WTC11 (cell line): ENCODE measurements around the gene CCDC6. TPM values are rescaled to one million over a fixed set of nuclear protein-coding genes. Genes with fewer than 3 reads are reported as not detected.

Experiments used
- ATAC-seq: fragments of 200-7000 bp; cut with Tn5 transposase; 2 replicates; pipeline ENCODE4 v1.10.0; 2021; ENCODE audit warnings: mild to moderate bottlenecking, moderate library complexity
- CTCF ChIA-PET: fragments of 300-600 bp; sonication (Branson Sonifier 250); formaldehyde crosslinking; loops from one replicate; lab custom pipeline; 2021; ENCODE audit warnings: antibody characterized with exemption; lab: Charles Lee
- POLR2A ChIA-PET: fragments of 350-600 bp; sonication (Branson Sonifier 250); formaldehyde crosslinking; loops from one replicate; lab custom pipeline; 2021; ENCODE audit warnings: antibody characterized with exemption; lab: Charles Lee
- DNase-seq: peaks from one replicate; pipeline ENCODE4 v3.0.0; 2021; ENCODE audit warnings: low spot score
- H3K27ac Mint-ChIP-seq: 2 replicates; pipeline ENCODE4 v1.8.0; 2021; ENCODE audit warnings: mixed read lengths
- H3K27me3 Mint-ChIP-seq: 2 replicates; pipeline ENCODE4 v1.8.0; 2021; ENCODE audit warnings: low read depth, mild to moderate bottlenecking, moderate library complexity, mixed read lengths
- H3K36me3 Mint-ChIP-seq: 2 replicates; pipeline ENCODE4 v1.8.0; 2021; ENCODE audit warnings: mixed read lengths
- H3K4me1 Mint-ChIP-seq: 2 replicates; pipeline ENCODE4 v1.8.0; 2022; ENCODE audit warnings: mixed read lengths
- H3K4me3 Mint-ChIP-seq: 2 replicates; pipeline ENCODE4 v1.8.0; 2021; ENCODE audit warnings: mild to moderate bottlenecking, moderate library complexity, mixed read lengths
- H3K9me3 Mint-ChIP-seq: 2 replicates; pipeline ENCODE4 v1.8.0; 2021; ENCODE audit warnings: mixed read lengths
- AR ChIP-seq: fragments of 250-450 bp; sonication (Bioruptor Pico); IDR thresholded peaks from 2 replicates; pipeline ENCODE4 v1.9.0; 2021; ENCODE audit warnings: mild to moderate bottlenecking
- ATF2 ChIP-seq: sonication (generic); formaldehyde crosslinking; IDR thresholded peaks from 2 replicates; pipeline ENCODE4 v1.8.1; 2022; ENCODE audit warnings: low read depth, missing genetic modification reagents, borderline replicate concordance
- ETV6 ChIP-seq: sonication (generic); formaldehyde crosslinking; IDR thresholded peaks from 2 replicates; pipeline ENCODE4 v1.8.1; 2022; ENCODE audit warnings: mild to moderate bottlenecking, missing genetic modification reagents
- FOXJ3 ChIP-seq: sonication (generic); formaldehyde crosslinking; IDR thresholded peaks from 2 replicates; pipeline ENCODE4 v1.9.0; 2021; ENCODE audit warnings: missing genetic modification reagents, mild to moderate bottlenecking, borderline replicate concordance
- FOXK1 ChIP-seq: sonication (generic); formaldehyde crosslinking; IDR thresholded peaks from 2 replicates; pipeline ENCODE4 v1.8.0; 2022; ENCODE audit warnings: mild to moderate bottlenecking, moderate library complexity, missing genetic modification reagents
- GABPB1 ChIP-seq: sonication (generic); formaldehyde crosslinking; IDR thresholded peaks from 2 replicates; pipeline ENCODE4 v1.8.1; 2023; ENCODE audit warnings: mild to moderate bottlenecking, missing genetic modification reagents
- HMGA2 ChIP-seq: fragments of 250-450 bp; sonication (Bioruptor Pico); IDR thresholded peaks from 2 replicates; pipeline ENCODE4 v1.4.0; 2021; ENCODE audit warnings: mild to moderate bottlenecking, moderate library complexity
- JAZF1 ChIP-seq: fragments of 250-450 bp; sonication (Bioruptor Pico); IDR thresholded peaks from 2 replicates; pipeline ENCODE4 v1.9.0; 2021; ENCODE audit warnings: moderate library complexity, mild to moderate bottlenecking, inconsistent platforms
- MAX ChIP-seq: sonication (generic); formaldehyde crosslinking; IDR thresholded peaks from 2 replicates; pipeline ENCODE4 v1.8.0; 2022; ENCODE audit warnings: mild to moderate bottlenecking, missing genetic modification reagents
- NFATC4 ChIP-seq: fragments of 250-450 bp; sonication (Bioruptor Pico); IDR thresholded peaks from 2 replicates; pipeline ENCODE4 v1.9.0; 2021; ENCODE audit warnings: mild to moderate bottlenecking
- OVOL2 ChIP-seq: fragments of 250-450 bp; sonication (Bioruptor Pico); IDR thresholded peaks from 2 replicates; pipeline ENCODE4 v1.9.0; 2021; ENCODE audit warnings: mild to moderate bottlenecking, borderline replicate concordance
- PRRX2 ChIP-seq: fragments of 250-450 bp; sonication (Bioruptor Pico); IDR thresholded peaks from 2 replicates; pipeline ENCODE4 v1.8.0; 2021; ENCODE audit warnings: mild to moderate bottlenecking
- TP53 ChIP-seq: sonication (generic); formaldehyde crosslinking; IDR thresholded peaks from 2 replicates; pipeline ENCODE4 v1.8.1; 2023; ENCODE audit warnings: mild to moderate bottlenecking, missing genetic modification reagents
- USF2 ChIP-seq: sonication (generic); formaldehyde crosslinking; IDR thresholded peaks from 2 replicates; pipeline ENCODE4 v1.8.1; 2023; ENCODE audit warnings: mild to moderate bottlenecking, missing genetic modification reagents, moderate library complexity
- ZNF121 ChIP-seq: sonication (generic); formaldehyde crosslinking; IDR thresholded peaks from 2 replicates; pipeline ENCODE4 v1.8.0; 2023; ENCODE audit warnings: missing genetic modification reagents
- ZNF219 ChIP-seq: sonication (generic); formaldehyde crosslinking; IDR thresholded peaks from 2 replicates; pipeline ENCODE4 v1.8.0; 2023; ENCODE audit warnings: missing genetic modification reagents, mild to moderate bottlenecking, borderline replicate concordance
- ZNF232 ChIP-seq: sonication (generic); formaldehyde crosslinking; IDR thresholded peaks from 2 replicates; pipeline ENCODE4 v1.8.0; 2022; ENCODE audit warnings: mild to moderate bottlenecking, missing genetic modification reagents
- ZNF263 ChIP-seq: sonication (generic); formaldehyde crosslinking; IDR thresholded peaks from 2 replicates; pipeline ENCODE4 v1.8.1; 2022; ENCODE audit warnings: low read depth, mild to moderate bottlenecking, moderate library complexity, missing genetic modification reagents
- ZNF396 ChIP-seq: fragments of 250-450 bp; sonication (Bioruptor Pico); IDR thresholded peaks from 2 replicates; pipeline ENCODE4 v1.8.0; 2021; ENCODE audit warnings: mild to moderate bottlenecking, moderate library complexity, borderline replicate concordance
- total RNA-seq: library from RNA; stranded (reverse); gene quantifications from 3 replicates; pipeline ENCODE4 v1.2.3, GENCODE V29; 2021
- TF ChIP-seq, protein P1 (sequence below): fragments of 200-600 bp; IDR thresholded peaks from 2 replicates; pipeline ENCODE4 v1.8.0; 2022; ENCODE audit warnings: antibody characterized with exemption
- TF ChIP-seq, protein P2 (sequence below): sonication (generic); formaldehyde crosslinking; IDR thresholded peaks from 2 replicates; pipeline ENCODE4 v1.8.0; 2022; ENCODE audit warnings: mild to moderate bottlenecking, missing genetic modification reagents
- TF ChIP-seq, protein P3 (sequence below): fragments of 250-450 bp; sonication (Bioruptor Pico); IDR thresholded peaks from 2 replicates; pipeline ENCODE4 v2.1.2; 2022; ENCODE audit warnings: mild to moderate bottlenecking, moderate library complexity

Gene CCDC6
- total RNA-seq, 1 experiment from 2014 or later, result 55.2 TPM

DNA sequence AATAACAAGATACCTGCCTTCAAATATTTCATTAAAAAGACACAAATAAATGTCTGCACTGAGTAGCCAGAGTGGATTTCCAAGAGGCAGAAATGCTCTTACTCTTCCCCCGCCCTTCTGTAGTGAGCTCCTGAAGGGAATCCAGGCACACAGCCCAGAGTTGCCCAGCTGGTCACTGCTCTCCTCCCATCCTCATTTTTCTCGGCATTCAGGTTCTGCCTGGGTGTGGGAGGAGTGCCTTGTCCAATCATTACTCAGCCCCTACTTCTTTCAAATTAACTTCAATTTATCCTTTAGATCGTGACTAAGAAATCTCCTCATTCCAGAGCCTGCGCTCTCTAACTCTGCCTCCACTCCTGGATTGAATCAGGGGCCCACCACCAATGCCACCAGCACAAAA, 12.2 kb downstream of the CCDC6 start (continued):
- TF ChIP-seq USF2, result no peak
- no peak for TF ChIP-seq HMGA2 (CRISPR knock-in tag)
- no peak for TF ChIP-seq ZNF263 (CRISPR knock-in tag)
- TF ChIP-seq TP53 (CRISPR knock-in tag), result no peak

DNA sequence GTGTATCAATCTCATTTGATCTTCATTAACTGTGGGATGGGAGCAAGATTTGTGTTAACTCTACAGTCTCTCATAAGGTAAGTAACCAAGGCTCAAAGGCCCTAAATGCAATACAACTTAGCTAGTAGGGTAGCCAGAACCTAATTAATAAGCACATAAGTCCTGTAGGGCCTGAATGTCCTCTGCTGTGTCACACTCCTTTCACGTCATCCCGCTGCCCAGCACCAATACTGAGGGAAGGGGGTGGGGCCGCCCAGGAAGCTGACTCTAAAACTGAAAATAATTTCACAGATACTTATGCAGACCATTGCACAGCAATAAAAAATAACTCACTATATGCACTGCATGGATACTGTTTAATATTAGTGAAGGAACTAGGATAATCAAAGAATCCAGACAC, 13.7 kb downstream of the CCDC6 start:
- CTCF ChIA-PET, result interaction anchor here (1.8 kb wide), 1 partner anchor 13 kb away, joined by 7 read pairs; the partner anchor contains the start of gene CCDC6
- Mint-ChIP-seq H3K27me3 (no peaks in the 10 kb centered on the region), H3K27ac (no peak overlapping the region), H3K4me1 (peaks cover 60% of the 10 kb centered on the region), H3K9me3 (no peaks in the 10 kb centered on the region), H3K36me3 (peaks cover 4% of the 10 kb centered on the region; the same call in 1 of the 2 replicates), H3K4me3 (no peak overlapping the region)
- no peak for DNase-seq
- no peak for ATAC-seq
- POLR2A ChIA-PET, result no interaction called here
- TF ChIP-seq, protein P1, sequence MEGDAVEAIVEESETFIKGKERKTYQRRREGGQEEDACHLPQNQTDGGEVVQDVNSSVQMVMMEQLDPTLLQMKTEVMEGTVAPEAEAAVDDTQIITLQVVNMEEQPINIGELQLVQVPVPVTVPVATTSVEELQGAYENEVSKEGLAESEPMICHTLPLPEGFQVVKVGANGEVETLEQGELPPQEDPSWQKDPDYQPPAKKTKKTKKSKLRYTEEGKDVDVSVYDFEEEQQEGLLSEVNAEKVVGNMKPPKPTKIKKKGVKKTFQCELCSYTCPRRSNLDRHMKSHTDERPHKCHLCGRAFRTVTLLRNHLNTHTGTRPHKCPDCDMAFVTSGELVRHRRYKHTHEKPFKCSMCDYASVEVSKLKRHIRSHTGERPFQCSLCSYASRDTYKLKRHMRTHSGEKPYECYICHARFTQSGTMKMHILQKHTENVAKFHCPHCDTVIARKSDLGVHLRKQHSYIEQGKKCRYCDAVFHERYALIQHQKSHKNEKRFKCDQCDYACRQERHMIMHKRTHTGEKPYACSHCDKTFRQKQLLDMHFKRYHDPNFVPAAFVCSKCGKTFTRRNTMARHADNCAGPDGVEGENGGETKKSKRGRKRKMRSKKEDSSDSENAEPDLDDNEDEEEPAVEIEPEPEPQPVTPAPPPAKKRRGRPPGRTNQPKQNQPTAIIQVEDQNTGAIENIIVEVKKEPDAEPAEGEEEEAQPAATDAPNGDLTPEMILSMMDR, result no peak
- TF ChIP-seq, protein P2, sequence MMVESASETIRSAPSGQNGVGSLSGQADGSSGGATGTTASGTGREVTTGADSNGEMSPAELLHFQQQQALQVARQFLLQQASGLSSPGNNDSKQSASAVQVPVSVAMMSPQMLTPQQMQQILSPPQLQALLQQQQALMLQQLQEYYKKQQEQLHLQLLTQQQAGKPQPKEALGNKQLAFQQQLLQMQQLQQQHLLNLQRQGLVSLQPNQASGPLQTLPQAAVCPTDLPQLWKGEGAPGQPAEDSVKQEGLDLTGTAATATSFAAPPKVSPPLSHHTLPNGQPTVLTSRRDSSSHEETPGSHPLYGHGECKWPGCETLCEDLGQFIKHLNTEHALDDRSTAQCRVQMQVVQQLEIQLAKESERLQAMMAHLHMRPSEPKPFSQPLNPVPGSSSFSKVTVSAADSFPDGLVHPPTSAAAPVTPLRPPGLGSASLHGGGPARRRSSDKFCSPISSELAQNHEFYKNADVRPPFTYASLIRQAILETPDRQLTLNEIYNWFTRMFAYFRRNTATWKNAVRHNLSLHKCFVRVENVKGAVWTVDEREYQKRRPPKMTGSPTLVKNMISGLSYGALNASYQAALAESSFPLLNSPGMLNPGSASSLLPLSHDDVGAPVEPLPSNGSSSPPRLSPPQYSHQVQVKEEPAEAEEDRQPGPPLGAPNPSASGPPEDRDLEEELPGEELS (CRISPR knock-in tag), result no peak
- no peak for TF ChIP-seq ZNF121 (CRISPR knock-in tag)
- TF ChIP-seq GABPB1 (CRISPR knock-in tag), result no peak
- TF ChIP-seq AR (CRISPR knock-in tag), result no peak
- no peak for TF ChIP-seq ZNF263 (CRISPR knock-in tag)
- no peak for TF ChIP-seq FOXJ3 (CRISPR knock-in tag)
- no peak for TF ChIP-seq MAX (CRISPR knock-in tag)
- no peak for TF ChIP-seq ETV6 (CRISPR knock-in tag)
- TF ChIP-seq NFATC4 (CRISPR knock-in tag), result no peak

- H3K9me3 Mint-ChIP-seq, result no peaks in the 10 kb centered on the region
- ChIA-PET POLR2A (no interaction called here), CTCF (no interaction called here)
- no peak for ATAC-seq
- H3K27ac Mint-ChIP-seq, result 0 out of 2 replicates have a peak overlapping the region, but pooled peaks have one; percentile 28
- no peaks in the 10 kb centered on the region for H3K27me3 Mint-ChIP-seq
- no peak for DNase-seq
- peaks cover 62% of the 10 kb centered on the region for H3K4me1 Mint-ChIP-seq
- no peak overlapping the region for H3K4me3 Mint-ChIP-seq
- peaks cover 4% of the 10 kb centered on the region; the same call in 1 of the 2 replicates for H3K36me3 Mint-ChIP-seq
- TF ChIP-seq JAZF1 (CRISPR knock-in tag) (no peak), ZNF232 (CRISPR knock-in tag) (no peak), ZNF396 (CRISPR knock-in tag) (no peak), ATF2 (CRISPR knock-in tag) (no peak), FOXK1 (CRISPR knock-in tag) (no peak), OVOL2 (CRISPR knock-in tag) (no peak), ZNF219 (CRISPR knock-in tag) (no peak), PRRX2 (no peak)
- TF ChIP-seq, protein P3, sequence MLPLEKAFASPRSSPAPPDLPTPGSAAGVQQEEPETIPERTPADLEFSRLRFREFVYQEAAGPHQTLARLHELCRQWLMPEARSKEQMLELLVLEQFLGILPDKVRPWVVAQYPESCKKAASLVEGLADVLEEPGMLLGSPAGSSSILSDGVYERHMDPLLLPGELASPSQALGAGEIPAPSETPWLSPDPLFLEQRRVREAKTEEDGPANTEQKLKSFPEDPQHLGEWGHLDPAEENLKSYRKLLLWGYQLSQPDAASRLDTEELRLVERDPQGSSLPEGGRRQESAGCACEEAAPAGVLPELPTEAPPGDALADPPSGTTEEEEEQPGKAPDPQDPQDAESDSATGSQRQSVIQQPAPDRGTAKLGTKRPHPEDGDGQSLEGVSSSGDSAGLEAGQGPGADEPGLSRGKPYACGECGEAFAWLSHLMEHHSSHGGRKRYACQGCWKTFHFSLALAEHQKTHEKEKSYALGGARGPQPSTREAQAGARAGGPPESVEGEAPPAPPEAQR, result no peak
These were observed 14.4 kb downstream of the CCDC6 start for GRCh38 chr10:59891936-59892335.
